ENCODE results near the gene PLEKHA1. TPM values are rescaled to one million over a fixed set of nuclear protein-coding genes. Genes with fewer than 3 reads are reported as not detected.

Gene PLEKHA1
- total and polyA plus RNA-seq, 2 of the 13 experiments (the other 11 are each of a cell fraction or from before 2014, with no cell fraction given), result 32.2 to 53.3 TPM

DNA sequence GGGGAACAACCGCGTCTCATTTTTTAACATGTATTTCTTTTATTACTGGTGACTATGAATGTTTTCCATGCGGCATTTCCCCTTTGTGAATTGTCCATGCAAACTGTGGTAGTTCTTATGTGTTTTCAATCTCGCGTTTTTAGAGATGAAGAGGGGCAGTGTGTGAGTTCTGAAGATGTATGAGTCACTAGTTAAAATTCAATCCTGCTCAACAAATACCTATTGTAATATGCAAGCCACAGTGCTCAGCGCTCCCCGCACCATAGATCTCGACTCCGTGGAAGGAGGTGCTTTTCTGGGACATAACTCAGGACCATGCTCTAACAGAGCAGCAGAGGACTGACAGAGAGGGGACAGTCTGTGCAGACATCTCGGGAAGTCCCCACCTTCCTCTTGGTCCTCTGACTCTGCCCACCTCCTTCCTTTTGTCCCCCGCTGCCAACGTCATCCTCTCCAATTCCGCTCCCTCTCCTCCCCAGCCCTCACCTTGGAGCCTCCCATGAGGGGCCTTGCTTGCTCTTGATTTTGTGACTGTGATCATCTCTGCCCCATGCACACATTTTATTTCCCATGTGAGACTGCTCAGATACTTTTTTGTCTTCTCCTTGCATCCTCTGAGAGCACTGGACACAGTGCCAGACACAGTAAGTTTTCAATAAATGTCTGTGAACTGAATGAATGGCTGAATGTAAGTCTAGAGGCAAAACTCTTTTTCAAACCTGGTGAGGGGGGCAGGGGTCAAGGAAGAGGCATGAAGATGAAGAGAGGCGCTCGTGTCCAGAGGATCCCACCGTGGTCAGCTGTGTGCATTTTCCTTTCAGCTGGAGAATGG is 42.7 kb upstream of the PLEKHA1 start (continued):
- TF ChIP-seq, protein P1, sequence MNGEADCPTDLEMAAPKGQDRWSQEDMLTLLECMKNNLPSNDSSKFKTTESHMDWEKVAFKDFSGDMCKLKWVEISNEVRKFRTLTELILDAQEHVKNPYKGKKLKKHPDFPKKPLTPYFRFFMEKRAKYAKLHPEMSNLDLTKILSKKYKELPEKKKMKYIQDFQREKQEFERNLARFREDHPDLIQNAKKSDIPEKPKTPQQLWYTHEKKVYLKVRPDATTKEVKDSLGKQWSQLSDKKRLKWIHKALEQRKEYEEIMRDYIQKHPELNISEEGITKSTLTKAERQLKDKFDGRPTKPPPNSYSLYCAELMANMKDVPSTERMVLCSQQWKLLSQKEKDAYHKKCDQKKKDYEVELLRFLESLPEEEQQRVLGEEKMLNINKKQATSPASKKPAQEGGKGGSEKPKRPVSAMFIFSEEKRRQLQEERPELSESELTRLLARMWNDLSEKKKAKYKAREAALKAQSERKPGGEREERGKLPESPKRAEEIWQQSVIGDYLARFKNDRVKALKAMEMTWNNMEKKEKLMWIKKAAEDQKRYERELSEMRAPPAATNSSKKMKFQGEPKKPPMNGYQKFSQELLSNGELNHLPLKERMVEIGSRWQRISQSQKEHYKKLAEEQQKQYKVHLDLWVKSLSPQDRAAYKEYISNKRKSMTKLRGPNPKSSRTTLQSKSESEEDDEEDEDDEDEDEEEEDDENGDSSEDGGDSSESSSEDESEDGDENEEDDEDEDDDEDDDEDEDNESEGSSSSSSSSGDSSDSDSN (CRISPR knock-in tag; IDR thresholded peaks at IDR 0.05), result no peak; the same call in 1 of the 2 replicates
- TF ChIP-seq MYC (CRISPR knock-in tag; IDR thresholded peaks at IDR 0.05; ENCODE audit: borderline replicate concordance), result peak; percentile 32; the same call in 1 of the 2 replicates
- no peak for TF ChIP-seq CHCHD3 (CRISPR knock-in tag; IDR thresholded peaks at IDR 0.05)
- TF ChIP-seq, protein P2, sequence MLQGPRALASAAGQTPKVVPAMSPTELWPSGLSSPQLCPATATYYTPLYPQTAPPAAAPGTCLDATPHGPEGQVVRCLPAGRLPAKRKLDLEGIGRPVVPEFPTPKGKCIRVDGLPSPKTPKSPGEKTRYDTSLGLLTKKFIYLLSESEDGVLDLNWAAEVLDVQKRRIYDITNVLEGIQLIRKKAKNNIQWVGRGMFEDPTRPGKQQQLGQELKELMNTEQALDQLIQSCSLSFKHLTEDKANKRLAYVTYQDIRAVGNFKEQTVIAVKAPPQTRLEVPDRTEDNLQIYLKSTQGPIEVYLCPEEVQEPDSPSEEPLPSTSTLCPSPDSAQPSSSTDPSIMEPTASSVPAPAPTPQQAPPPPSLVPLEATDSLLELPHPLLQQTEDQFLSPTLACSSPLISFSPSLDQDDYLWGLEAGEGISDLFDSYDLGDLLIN (CRISPR knock-in tag; IDR thresholded peaks at IDR 0.05; ENCODE audit: borderline replicate concordance), result no peak
- TF ChIP-seq ELF3 (CRISPR knock-in tag; IDR thresholded peaks at IDR 0.05), result peak; percentile 39; the same call in 1 of the 2 replicates
- TF ChIP-seq ZNF44 (CRISPR knock-in tag; IDR thresholded peaks at IDR 0.05), result no peak
- TF ChIP-seq RORA (CRISPR knock-in tag; IDR thresholded peaks at IDR 0.05), result no peak
- TF ChIP-seq ZEB1 (IDR thresholded peaks at IDR 0.05; ENCODE audit: insufficient replicate concordance, low read depth), result no peak
- no peak for TF ChIP-seq MTERF4 (CRISPR knock-in tag; IDR thresholded peaks at IDR 0.05)
- TF ChIP-seq, protein P3, sequence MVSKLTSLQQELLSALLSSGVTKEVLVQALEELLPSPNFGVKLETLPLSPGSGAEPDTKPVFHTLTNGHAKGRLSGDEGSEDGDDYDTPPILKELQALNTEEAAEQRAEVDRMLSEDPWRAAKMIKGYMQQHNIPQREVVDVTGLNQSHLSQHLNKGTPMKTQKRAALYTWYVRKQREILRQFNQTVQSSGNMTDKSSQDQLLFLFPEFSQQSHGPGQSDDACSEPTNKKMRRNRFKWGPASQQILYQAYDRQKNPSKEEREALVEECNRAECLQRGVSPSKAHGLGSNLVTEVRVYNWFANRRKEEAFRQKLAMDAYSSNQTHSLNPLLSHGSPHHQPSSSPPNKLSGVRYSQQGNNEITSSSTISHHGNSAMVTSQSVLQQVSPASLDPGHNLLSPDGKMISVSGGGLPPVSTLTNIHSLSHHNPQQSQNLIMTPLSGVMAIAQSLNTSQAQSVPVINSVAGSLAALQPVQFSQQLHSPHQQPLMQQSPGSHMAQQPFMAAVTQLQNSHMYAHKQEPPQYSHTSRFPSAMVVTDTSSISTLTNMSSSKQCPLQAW (CRISPR knock-in tag; IDR thresholded peaks at IDR 0.05), result peak; percentile 47; the same call in 1 of the 2 replicates
- TF ChIP-seq USF2 (IDR thresholded peaks at IDR 0.05; ENCODE audit: low read depth, low read length), result no peak
- TF ChIP-seq USF2 (CRISPR knock-in tag; IDR thresholded peaks at IDR 0.05; ENCODE audit: borderline replicate concordance), result no peak; the same call in 1 of the 2 replicates
- no peak for TF ChIP-seq MEIS2 (CRISPR knock-in tag; IDR thresholded peaks at IDR 0.05)
- TF ChIP-seq ZFP90 (CRISPR knock-in tag; IDR thresholded peaks at IDR 0.05; ENCODE audit: borderline replicate concordance), result no peak
- TF ChIP-seq ZFP41 (CRISPR knock-in tag; IDR thresholded peaks at IDR 0.05; ENCODE audit: borderline replicate concordance), result no peak
- no peak for TF ChIP-seq ZNF260 (CRISPR knock-in tag; IDR thresholded peaks at IDR 0.05; ENCODE audit: borderline replicate concordance, low read depth)
- peak; percentile 53 for TF ChIP-seq ETV5 (CRISPR knock-in tag; IDR thresholded peaks at IDR 0.05; ENCODE audit: borderline replicate concordance)
